GM19193 (cell line): ENCODE results near the gene SYNE3.

Experiments
- POLR2A ChIP-seq: IDR thresholded peaks from 4 replicates; pipeline ENCODE4 v1.6.1; 2011; ENCODE audit not compliant: insufficient read depth, insufficient read length; ENCODE audit errors: extremely low read depth

SYNE3 gene, protein sequence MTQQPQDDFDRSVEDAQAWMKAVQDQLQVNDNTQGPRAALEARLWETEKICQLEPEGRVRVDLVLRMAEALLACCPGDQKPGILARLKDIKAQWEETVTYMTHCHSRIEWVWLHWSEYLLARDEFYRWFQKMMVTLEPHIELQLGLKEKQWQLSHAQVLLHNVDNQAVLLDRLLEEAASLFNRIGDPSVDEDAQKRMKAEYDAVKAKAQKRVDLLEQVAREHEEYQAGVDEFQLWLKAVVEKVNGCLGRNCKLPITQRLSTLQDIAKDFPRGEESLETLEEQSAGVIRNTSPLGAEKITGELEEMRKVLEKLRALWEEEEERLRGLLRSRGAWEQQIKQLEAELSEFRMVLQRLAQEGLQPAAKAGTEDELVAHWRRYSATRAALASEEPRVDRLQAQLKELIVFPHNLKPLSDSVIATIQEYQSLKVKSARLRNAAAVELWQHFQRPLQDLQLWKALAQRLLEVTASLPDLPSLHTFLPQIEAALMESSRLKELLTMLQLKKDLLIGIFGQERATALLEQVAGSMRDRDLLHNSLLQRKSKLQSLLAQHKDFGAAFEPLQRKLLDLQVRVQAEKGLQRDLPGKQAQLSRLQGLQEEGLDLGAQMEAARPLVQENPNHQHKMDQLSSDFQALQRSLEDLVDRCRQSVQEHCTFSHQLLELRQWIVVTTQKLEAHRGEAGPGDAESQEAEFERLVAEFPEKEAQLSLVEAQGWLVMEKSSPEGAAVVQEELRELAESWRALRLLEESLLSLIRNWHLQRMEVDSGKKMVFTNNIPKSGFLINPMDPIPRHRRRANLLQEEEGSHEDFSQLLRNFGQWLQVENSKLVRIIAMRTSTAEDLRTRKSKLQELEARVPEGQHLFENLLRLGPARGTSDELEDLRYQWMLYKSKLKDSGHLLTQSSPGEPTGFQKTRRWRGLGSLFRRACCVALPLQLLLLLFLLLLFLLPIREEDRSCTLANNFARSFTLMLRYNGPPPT

DNA sequence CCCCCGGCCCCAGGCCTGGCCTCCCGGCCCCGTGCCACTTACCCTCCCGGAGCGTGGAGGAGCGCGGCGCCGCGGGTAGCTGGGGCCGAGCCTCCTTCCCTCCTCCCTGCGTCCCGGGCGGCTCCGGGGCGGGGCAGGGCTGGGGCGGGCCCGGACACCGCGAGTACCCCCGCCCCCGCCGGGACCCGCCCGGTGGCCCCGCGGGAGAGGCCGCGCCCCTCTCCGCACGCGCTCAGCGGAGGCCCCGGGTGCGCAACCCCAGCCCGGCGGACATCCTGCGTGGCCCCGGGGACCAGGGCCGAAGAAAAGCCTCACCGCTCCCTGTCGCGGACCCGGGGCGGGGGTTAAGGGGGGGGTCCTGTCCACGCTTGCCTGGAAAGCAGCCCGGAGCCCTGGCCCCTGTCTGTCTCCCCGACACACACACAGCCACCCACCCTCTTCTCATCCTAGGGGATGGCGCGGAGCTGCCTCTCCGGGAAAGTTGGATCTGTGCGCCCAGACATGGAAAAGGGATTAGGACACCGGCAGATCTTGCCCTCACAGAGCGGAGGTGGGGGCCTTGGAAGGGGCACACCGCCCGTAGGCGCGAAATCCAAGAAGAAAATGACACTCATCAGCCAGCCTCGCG, at the start of gene SYNE3:
Gene SYNE3, minus strand, starts transcription at position 97 of the 628 bp plus-strand sequence. CDS start 40,829 bp downstream, outside the sequence.
- TF ChIP-seq POLR2A, result no peak

DNA sequence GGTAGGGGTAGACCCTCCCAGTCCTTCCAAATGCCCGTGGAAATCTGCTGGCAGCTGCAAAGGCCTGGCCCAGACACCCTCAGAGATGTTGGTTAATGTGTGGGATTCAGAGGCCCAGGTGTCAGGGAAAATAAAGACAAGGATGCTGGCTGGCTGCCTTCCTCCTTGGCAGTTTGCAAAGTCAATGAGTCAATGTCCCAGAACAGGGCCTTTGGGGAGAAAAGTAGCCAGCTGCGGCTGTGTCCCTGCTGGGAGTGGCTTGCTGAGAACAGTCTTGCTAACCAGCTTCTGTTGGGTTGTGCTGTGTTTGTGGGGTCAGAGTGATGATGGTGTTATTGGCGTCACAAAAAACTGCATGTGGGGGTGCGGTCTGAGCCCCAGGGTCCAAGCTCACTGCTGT, 47.6 kb upstream of the SYNE3 start:
- no peak for TF ChIP-seq POLR2A

DNA sequence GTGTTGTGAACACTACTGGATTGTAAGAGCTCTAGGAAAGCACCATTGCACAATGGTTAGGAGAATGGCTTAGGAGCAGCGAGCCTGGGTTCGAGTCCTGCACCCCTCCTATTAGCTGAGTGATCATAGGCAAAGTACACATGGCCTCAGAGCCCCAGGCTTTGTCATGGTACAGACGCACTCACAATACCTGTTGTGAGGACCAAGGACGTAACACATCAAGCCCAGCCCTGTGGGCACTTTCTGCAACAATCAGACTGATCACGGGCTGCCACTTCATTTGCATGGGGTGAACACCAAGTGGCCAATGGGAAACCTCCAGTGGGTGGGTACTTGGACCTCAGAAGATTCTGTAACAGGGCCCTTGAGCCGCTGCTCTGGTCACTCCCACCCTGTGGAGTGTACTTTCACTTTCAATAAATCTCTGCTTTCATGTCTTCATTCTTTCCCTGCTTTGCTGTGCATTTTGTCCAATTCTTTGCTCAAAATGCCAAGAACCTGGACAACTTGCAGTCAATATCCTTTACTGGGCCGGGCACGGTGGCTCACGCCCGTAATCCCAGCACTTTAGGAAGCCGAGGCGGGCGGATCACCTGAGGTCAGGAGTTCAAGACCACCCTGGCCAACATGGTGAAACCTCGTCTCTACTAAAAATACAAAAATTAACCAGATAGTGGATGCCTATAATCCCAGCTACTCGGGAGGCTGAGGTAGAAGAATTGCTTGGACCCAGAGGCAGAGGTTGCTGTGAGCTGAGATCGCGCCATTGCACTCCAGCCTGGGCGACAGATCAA, 46.6 kb upstream of the SYNE3 start:
- TF ChIP-seq POLR2A, result no peak

DNA sequence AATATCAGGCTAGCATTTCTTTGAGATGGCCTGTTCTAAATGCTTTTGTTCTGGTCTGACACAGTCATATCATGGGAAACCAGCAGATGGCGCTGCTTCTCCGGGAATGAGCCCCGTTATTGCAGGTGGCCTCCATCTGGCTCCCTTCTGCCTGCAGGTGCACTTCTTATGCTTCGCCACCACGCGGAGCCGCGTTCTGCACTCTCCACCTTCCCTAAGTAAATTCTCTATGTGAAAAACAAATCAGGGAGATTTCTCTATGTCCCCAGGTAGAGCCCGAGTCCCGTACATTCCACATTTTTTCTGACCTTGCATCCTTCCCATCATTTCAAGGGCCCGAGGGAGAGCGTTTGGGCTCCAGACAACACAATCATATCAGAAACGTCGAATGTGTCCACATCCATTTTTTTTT, 44.6 kb upstream of the SYNE3 start:
- TF ChIP-seq POLR2A, result no peak

DNA sequence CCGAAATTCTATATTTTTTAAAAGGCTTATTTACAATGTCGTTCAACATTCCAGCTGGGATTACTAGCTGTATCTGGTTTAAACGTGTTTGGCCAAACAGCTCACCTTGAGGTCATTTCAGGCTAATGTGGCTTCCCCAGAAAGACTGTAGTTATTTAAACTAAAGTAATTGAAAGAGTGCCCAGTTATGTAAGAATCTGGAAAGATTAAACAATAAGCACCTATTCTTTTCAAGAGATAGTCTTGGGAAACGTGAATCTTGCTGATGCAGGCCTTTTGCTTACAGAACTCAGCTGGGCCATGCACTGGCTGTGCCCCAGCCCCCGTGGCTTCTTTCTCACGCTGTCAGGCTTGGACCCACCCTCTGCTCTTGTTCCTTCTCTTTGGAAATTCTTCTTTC, 42.8 kb upstream of the SYNE3 start:
- TF ChIP-seq POLR2A, result no peak

DNA sequence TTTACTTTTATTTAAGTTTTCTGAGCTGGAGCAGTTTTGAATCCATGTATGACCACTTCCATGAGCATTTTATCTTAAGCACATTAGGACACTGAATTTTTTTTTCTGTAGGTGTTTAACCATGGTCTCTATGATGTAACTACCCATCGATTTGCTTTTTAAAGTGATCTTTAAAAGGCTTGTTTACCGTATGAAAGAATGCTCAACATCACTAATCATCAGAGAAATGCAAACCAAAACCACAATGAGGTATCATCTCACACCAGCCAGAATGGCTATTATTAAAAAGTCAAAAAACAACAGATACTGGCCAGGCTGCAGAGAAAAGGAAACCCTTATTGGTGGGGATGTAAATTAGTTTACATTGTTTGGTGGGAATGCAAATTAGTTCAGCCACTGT, 41.4 kb upstream of the SYNE3 start:
- TF ChIP-seq POLR2A, result no peak

DNA sequence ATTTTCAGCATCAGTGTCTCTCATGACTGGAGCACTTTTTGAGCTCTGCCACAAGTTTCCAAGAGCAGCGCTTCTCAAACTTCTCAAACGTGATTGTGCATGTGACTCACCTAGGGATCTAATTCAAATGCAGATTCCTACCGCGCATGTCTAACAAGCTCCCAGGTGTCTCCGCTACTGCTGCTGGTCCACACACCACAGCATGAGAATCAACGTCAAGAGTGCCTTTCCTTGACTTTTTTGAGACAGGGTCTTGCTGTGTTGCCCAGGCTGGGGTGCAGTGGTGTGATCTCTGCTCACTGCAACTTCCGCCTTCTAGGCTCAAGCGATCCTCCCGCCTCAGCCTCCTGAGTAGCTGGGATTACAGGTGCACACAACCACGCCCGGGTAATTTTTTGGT, 40.8 kb upstream of the SYNE3 start:
- no peak for TF ChIP-seq POLR2A

DNA sequence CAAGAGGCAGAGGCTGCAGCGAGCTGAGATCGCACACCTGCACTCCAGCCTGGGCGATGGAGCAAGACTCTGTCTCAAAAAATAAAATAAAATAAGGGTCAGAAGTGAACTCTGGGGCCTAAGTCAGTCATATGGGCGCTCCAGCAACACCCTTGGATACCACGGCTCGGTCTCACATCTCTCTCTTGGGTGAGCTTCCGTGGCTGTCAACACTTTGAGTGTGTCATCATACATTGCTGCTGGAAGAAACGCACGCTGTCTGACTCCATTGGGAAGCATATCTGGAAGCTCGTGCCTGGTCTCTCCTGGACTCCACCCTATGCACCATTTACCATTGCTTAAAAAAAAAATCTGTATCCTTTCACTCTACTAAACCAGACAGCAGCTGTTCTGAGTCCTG, 38.6 kb upstream of the SYNE3 start:
- TF ChIP-seq POLR2A, result no peak

DNA sequence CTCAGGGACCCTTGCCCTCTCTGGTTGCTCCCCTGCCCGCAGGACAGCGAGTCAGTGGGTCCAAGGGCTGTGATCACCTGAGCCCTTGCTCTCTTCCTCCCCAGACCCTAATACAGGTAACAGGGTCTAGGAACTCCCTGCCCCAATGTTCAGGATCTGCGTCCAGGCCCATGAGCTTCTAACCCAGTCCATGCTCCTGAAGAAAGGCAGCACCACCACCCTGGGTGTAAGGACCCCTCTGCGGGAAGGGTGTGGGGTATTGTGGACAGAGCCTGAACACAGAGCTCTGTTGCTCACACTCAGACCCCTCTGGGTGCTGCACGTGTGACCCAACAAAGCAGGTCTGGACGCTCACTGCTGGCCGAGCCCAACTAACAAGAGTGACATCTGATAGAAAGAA, 36.7 kb upstream of the SYNE3 start:
- TF ChIP-seq POLR2A, result no peak

DNA sequence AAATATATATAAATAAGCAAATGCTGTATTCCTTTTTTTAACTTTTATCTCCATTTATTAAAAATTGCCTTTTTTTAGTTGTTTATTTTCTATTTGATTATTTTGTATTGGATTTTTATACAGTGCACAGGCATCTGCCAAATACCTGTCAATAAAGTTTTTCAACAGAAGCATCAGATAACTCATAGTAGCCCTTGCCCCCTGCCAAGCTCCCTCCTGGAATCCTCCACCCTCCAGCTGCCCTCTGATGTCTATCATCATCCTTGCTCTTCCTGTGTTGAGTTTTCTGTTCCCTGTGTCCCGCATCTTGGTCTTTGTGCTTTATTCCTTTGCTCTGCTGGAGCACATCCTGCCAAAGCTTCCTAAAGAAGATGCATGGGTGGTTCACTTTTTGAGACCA, 35.0 kb upstream of the SYNE3 start:
- no peak for TF ChIP-seq POLR2A

DNA sequence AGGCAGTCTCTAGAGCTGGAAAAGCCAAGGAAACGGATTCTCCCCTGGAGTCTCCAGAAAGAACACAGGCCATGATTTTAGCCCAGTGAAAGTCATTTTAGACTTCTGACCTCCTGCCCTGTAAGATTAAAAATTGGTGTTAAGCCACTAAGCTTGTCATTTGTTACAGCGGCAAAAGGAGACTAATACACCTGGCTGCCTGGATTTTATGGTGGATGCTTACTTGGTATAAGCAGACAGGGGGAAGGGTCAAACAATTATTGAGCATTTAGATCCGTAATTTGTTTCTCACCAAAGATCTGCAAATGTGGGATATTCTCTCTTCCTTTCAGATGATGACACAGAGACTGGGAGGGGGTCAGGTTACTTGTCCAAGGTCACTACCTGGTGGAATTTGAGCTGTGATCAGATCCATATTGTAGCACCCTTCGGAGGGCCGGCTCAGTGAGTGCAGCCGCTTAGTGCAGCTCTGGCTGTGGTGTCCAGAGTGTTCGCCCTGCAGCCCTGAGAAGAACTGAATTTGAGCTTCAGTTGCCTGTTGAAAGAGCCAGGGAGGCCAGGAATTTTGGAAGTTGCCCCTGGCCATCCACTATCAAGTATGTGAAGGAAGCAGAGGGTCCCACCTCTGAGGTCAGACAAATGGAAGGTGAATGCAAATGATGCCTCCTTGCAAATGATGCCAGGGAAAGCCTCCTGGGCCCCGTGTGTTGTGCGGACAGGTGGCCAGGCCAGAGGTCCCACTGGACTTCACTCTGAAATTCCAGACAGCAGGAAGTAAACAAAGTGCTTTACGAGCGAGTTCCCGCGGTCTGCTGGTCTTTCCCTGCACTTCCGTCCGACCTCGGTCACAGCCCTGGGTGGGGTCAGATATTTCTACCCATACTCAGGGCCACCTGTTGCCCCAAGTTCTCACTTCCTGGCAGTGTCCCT, 33.5 kb upstream of the SYNE3 start:
- TF ChIP-seq POLR2A, result no peak

DNA sequence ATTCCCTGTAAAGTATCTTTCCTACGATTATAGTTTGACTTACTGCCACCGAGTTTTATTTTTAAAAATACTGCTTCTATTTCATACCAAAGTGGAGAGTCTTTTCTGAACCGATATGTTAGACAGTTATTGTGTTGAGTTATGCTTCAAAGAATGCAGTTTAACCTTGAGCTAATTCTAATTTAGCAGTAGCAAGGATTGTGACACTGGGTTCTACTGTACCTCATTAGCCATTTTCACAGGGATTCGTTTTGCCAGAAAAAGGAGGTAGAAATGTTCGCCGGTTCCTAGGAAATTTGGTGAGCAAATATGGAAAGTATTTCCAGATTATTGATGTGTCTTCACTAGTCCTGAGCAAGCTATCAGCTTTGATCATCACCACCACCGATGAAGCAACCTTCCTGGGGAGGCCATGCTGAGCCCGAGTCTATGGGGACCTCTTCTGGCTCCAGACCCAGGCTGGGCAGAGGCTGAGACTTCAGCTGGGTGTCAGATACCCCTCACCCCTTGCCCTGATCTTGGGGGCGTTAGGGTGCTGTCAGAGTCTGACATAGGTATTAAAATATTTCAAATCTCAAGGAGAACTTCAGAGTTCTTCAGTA, 32.0 kb upstream of the SYNE3 start:
- no peak for TF ChIP-seq POLR2A
